Stomach (tissue), 8 donors: ENCODE data around the gene TAS2R41. TPM values are rescaled to one million over a fixed set of nuclear protein-coding genes. Genes with fewer than 3 reads are reported as not detected.

Experiments
- polyA plus RNA-seq, 3 donors: library from polyadenylated mRNA; stranded (reverse); fragments of 200-250 nt; gene quantifications; one replicate each; pipeline ENCODE4 v1.2.3, GENCODE V29; 2013
- total RNA-seq, 5 donors: library from RNA; depleted of rRNA; stranded (reverse); fragments of >200 nt; gene quantifications; one replicate each; pipeline versions ENCODE4 v1.1.0 to v1.2.3, GENCODE V29; 2014 to 2016
- donor health status: healthy with polysubstance abuse.
- donor health status: Bipolar disorder and iron deficiency.
- donor health status: healthy.

Gene TAS2R41
- total and polyA plus RNA-seq, 8 donors = 1.5 TPM; not detected in 7

Other genes starting within 250 kb of the TAS2R41 start
- 100 to 1,000 TPM in 4 of 5 donors, 10 to 100 TPM in 1; 71.8 to 305 (median 164) TPM for gene GSTK1, start 214.4 kb upstream of the TAS2R41 start, total RNA-seq
- 100 to 1,000 TPM; 118 to 177 (median 141) TPM for gene GSTK1, start 214.4 kb upstream of the TAS2R41 start, polyA plus RNA-seq
- 1 to 10 TPM in 4 of 5 donors, under 1 TPM in 1; 0.89 to 9.6 (median 4.6) TPM for gene TMEM139, start 192.9 kb upstream of the TAS2R41 start, total RNA-seq
- gene TMEM139, start 192.9 kb upstream of the TAS2R41 start, polyA plus RNA-seq = 10 to 100 TPM in 1 of 3 donors, 1 to 10 TPM in 2; 5.3 to 15.3 (median 8.4) TPM
- gene CASP2, start 189.5 kb upstream of the TAS2R41 start, total RNA-seq = 10 to 100 TPM; 10.5 to 27.7 (median 22.0) TPM
- gene CASP2, start 189.5 kb upstream of the TAS2R41 start, polyA plus RNA-seq = 1 to 10 TPM; 4.6 to 7.0 (median 5.0) TPM
- gene CLCN1, start 161.8 kb upstream of the TAS2R41 start, total RNA-seq = not detected
- under 1 TPM in 1 of 3 donors, not detected in 2; 0.28 TPM for gene CLCN1, start 161.8 kb upstream of the TAS2R41 start, polyA plus RNA-seq
- 10 to 100 TPM in 1 of 5 donors, 1 to 10 TPM in 1, under 1 TPM in 2, not detected in 1; 0.29 to 14.0 (median 0.95) TPM for gene FAM131B, start 115.2 kb upstream of the TAS2R41 start, total RNA-seq
- under 1 TPM; 0.33 to 0.56 (median 0.46) TPM for gene FAM131B, start 115.2 kb upstream of the TAS2R41 start, polyA plus RNA-seq
- gene ZYX, start 96.5 kb upstream of the TAS2R41 start, total RNA-seq = 100 to 1,000 TPM in 1 of 5 donors, 10 to 100 TPM in 4; 20.6 to 102 (median 64.0) TPM
- gene ZYX, start 96.5 kb upstream of the TAS2R41 start, polyA plus RNA-seq = 10 to 100 TPM; 73.4 to 79.2 (median 74.1) TPM
- 10 to 100 TPM in 3 of 5 donors, 1 to 10 TPM in 2; 5.3 to 31.9 (median 12.5) TPM for gene EPHA1, start 69.0 kb upstream of the TAS2R41 start, total RNA-seq
- gene EPHA1, start 69.0 kb upstream of the TAS2R41 start, polyA plus RNA-seq = 10 to 100 TPM in 1 of 3 donors, 1 to 10 TPM in 2; 4.7 to 25.9 (median 5.6) TPM
- not detected for gene TAS2R60, start 34.4 kb upstream of the TAS2R41 start, total RNA-seq
- gene TAS2R60, start 34.4 kb upstream of the TAS2R41 start, polyA plus RNA-seq = not detected
- 1 to 10 TPM in 3 of 5 donors, not detected in 2; 3.3 to 6.7 (median 6.4) TPM for gene CTAGE15, start 93.9 kb downstream of the TAS2R41 start, total RNA-seq
- gene CTAGE15, start 93.9 kb downstream of the TAS2R41 start, polyA plus RNA-seq = under 1 TPM in 1 of 3 donors, not detected in 2; 0.63 TPM
- 1 to 10 TPM in 3 of 5 donors, not detected in 2; 2.6 to 3.5 (median 2.9) TPM for gene TCAF2, start 143.1 kb downstream of the TAS2R41 start, total RNA-seq
- 1 to 10 TPM in 1 of 3 donors, under 1 TPM in 2; 0.87 to 1.8 (median 0.92) TPM for gene TCAF2, start 143.1 kb downstream of the TAS2R41 start, polyA plus RNA-seq